IMR-90 (cell line): ENCODE data around the gene ZNF365. TPM values are rescaled to one million over a fixed set of nuclear protein-coding genes. Genes with fewer than 3 reads are reported as not detected.
A peak's percentile ranks its signal among the peaks of the same experiment; 100 is the strongest.

ENCODE experiments used
- ATAC-seq: fragments of 200-7000 bp; cut with Tn5 transposase; 2 replicates; pipeline ENCODE4 v1.9.1; 2020; ENCODE audit warnings: low read depth, mild to moderate bottlenecking, moderate library complexity
- BruUV-seq: library from RNA; stranded (reverse); fragments of 400-500 nt; replicated peaks from 2 replicates; lab custom pipeline; 2021; lab: Mats Ljungman, UMichigan
- CTCF ChIA-PET: fragments of 300-600 bp; formaldehyde crosslinking; extraction: SDS; loops from one replicate; lab custom pipeline; 2021; ENCODE audit warnings: antibody characterized with exemption; lab: Yijun Ruan, JAX
- POLR2A ChIA-PET: fragments of 300-600 bp; sonication (Branson Sonifier 250); formaldehyde crosslinking; loops from one replicate; lab custom pipeline; 2022; ENCODE audit warnings: antibody characterized with exemption; ENCODE audit not compliant: unreplicated experiment; lab: Charles Lee
- DNase-seq: peaks from one replicate; pipeline ENCODE4 v3.0.0; 2013
- H2AFZ ChIP-seq: replicated peaks from 2 replicates; pipeline ENCODE3; 2013; ENCODE audit warnings: low read length, mild to moderate bottlenecking; ENCODE audit not compliant: poor library complexity
- H2AK5ac ChIP-seq: 2 replicates; pipeline ENCODE4 v1.6.1; 2013; ENCODE audit warnings: low read depth, low read length, inconsistent platforms
- H2AK9ac ChIP-seq: replicated peaks from 2 replicates; pipeline ENCODE3; 2013; ENCODE audit warnings: mild to moderate bottlenecking, low read depth, low read length, moderate library complexity; ENCODE audit not compliant: poor library complexity
- H2BK120ac ChIP-seq: 2 replicates; pipeline ENCODE4 v1.6.1; 2013; ENCODE audit warnings: low read depth, low read length, inconsistent platforms
- H2BK15ac ChIP-seq: 3 replicates; pipeline ENCODE4 v1.6.1; 2013; ENCODE audit warnings: low read depth, low read length, inconsistent platforms
- H2BK20ac ChIP-seq: 2 replicates; pipeline ENCODE4 v1.6.1; 2013; ENCODE audit warnings: low read depth, mild to moderate bottlenecking, inconsistent platforms, low read length, moderate library complexity
- H2BK5ac ChIP-seq: 2 replicates; pipeline ENCODE4 v1.6.1; 2013; ENCODE audit warnings: mild to moderate bottlenecking, low read depth, low read length, inconsistent platforms; ENCODE audit not compliant: poor library complexity, severe bottlenecking
- H3K14ac ChIP-seq: replicated peaks from 2 replicates; pipeline ENCODE4 v1.6.1; 2013; ENCODE audit warnings: low read depth, low read length, inconsistent platforms
- H3K18ac ChIP-seq: 2 replicates; pipeline ENCODE4 v1.6.1; 2013; ENCODE audit warnings: low read depth, low read length, control low read depth
- H3K23ac ChIP-seq: 2 replicates; pipeline ENCODE4 v1.6.1; 2013; ENCODE audit warnings: low read depth, low read length, inconsistent platforms
- H3K27ac ChIP-seq: 2 replicates; pipeline ENCODE4 v1.5.1; 2013; ENCODE audit warnings: mild to moderate bottlenecking, control low read depth, low read length; ENCODE audit not compliant: insufficient read depth
- H3K27me3 ChIP-seq: 2 replicates; pipeline ENCODE4 v1.6.1; 2013; ENCODE audit warnings: low read length; ENCODE audit not compliant: control insufficient read depth, insufficient read depth
- H3K36me3 ChIP-seq: 2 replicates; pipeline ENCODE4 v1.6.1; 2013; ENCODE audit warnings: low read length, mixed read lengths; ENCODE audit not compliant: control insufficient read depth, insufficient read depth
- H3K4ac ChIP-seq: 2 replicates; pipeline ENCODE4 v1.6.1; 2013; ENCODE audit warnings: low read depth, low read length, inconsistent platforms
- H3K4me1 ChIP-seq: 2 replicates; pipeline ENCODE4 v1.6.1; 2013; ENCODE audit warnings: low read length, mixed read lengths; ENCODE audit not compliant: control insufficient read depth, insufficient read depth
- H3K4me2 ChIP-seq: 2 replicates; pipeline ENCODE4 v1.6.1; 2013; ENCODE audit warnings: low read depth, mild to moderate bottlenecking, control low read depth, low read length, moderate library complexity
- H3K4me3 ChIP-seq: 2 replicates; pipeline ENCODE4 v1.5.1; 2013; ENCODE audit warnings: low read depth, mild to moderate bottlenecking, control low read depth, low read length, moderate library complexity; ENCODE audit not compliant: insufficient read depth
- H3K56ac ChIP-seq: 2 replicates; pipeline ENCODE4 v1.6.1; 2013; ENCODE audit warnings: low read length, inconsistent platforms; ENCODE audit not compliant: insufficient read depth; ENCODE audit errors: extremely low read depth
- H3K79me1 ChIP-seq, 2 experiments: 2 replicates each; pipeline ENCODE4 v1.6.1; 2013; ENCODE audit warnings: low read length in 2 of 2, inconsistent platforms in 1 of 2, low read depth in 1 of 2
- H3K9ac ChIP-seq: 2 replicates; pipeline ENCODE4 v1.6.1; 2013; ENCODE audit warnings: low read depth, low read length, control low read depth
- H3K9me1 ChIP-seq: 2 replicates; pipeline ENCODE4 v1.6.1; 2013; ENCODE audit warnings: low read length, inconsistent platforms; ENCODE audit not compliant: insufficient read depth
- H3K9me3 ChIP-seq: 2 replicates; pipeline ENCODE4 v1.6.1; 2013; ENCODE audit warnings: low read length; ENCODE audit not compliant: control insufficient read depth, insufficient read depth
- H4K20me1 ChIP-seq: 2 replicates; pipeline ENCODE4 v1.6.1; 2013; ENCODE audit warnings: low read length, inconsistent platforms; ENCODE audit not compliant: insufficient read depth
- H4K5ac ChIP-seq: 2 replicates; pipeline ENCODE4 v1.6.1; 2013; ENCODE audit warnings: mild to moderate bottlenecking, low read depth, low read length, control low read depth
- H4K8ac ChIP-seq, 2 experiments: 2 replicates each; pipeline ENCODE4 v1.6.1; 2013; ENCODE audit warnings: low read depth in 2 of 2, low read length in 2 of 2, control low read depth in 1 of 2, inconsistent platforms in 1 of 2
- H4K91ac ChIP-seq: 2 replicates; pipeline ENCODE4 v1.6.1; 2013; ENCODE audit warnings: low read depth, low read length, inconsistent platforms; ENCODE audit not compliant: insufficient read depth
- BHLHE40 ChIP-seq: fragments of 150-350 bp; IDR thresholded peaks from 2 replicates; pipeline ENCODE4 v1.6.1; 2016; ENCODE audit warnings: mild to moderate bottlenecking, low read depth, low read length
- CEBPB ChIP-seq: IDR thresholded peaks from 2 replicates; pipeline ENCODE4 v1.6.1; 2012; ENCODE audit warnings: low read depth, low read length, improper control_type of control experiment
- CHD1 ChIP-seq: IDR thresholded peaks from 2 replicates; pipeline ENCODE4 v1.6.1; 2012; ENCODE audit warnings: low read depth, low read length, improper control_type of control experiment
- CTCF ChIP-seq: conservative IDR thresholded peaks from 2 replicates; pipeline ENCODE4 v1.5.1; 2012; ENCODE audit warnings: mild to moderate bottlenecking, low read depth, low read length, improper control_type of control experiment
- ELK1 ChIP-seq: fragments of 150-350 bp; IDR thresholded peaks from 2 replicates; pipeline ENCODE4 v1.6.1; 2016; ENCODE audit warnings: low read depth, mild to moderate bottlenecking, low read length, moderate library complexity, borderline replicate concordance
- FOS ChIP-seq: fragments of 150-350 bp; IDR thresholded peaks from 2 replicates; pipeline ENCODE4 v1.6.1; 2016; ENCODE audit warnings: low read depth, low read length
- MAFK ChIP-seq: IDR thresholded peaks from 2 replicates; pipeline ENCODE4 v1.6.1; 2012; ENCODE audit warnings: low read depth, low read length, improper control_type of control experiment
- MAZ ChIP-seq: IDR thresholded peaks from 2 replicates; pipeline ENCODE4 v1.6.1; 2012; ENCODE audit warnings: low read depth, mild to moderate bottlenecking, low read length, improper control_type of control experiment, moderate library complexity, borderline replicate concordance
- MXI1 ChIP-seq: IDR thresholded peaks from 2 replicates; pipeline ENCODE4 v1.6.1; 2012; ENCODE audit warnings: low read depth, mild to moderate bottlenecking, low read length, moderate library complexity, borderline replicate concordance
- NFE2L2 ChIP-seq: fragments of 150-350 bp; IDR thresholded peaks from 2 replicates; pipeline ENCODE4 v1.6.1; 2016; ENCODE audit warnings: low read depth, mild to moderate bottlenecking, low read length
- POLR2A ChIP-seq: IDR thresholded peaks from 2 replicates; pipeline ENCODE4 v1.6.1; 2012; ENCODE audit warnings: mild to moderate bottlenecking, low read depth, low read length
- RAD21 ChIP-seq: IDR thresholded peaks from 2 replicates; pipeline ENCODE4 v1.6.1; 2012; ENCODE audit warnings: low read length, improper control_type of control experiment
- RCOR1 ChIP-seq: IDR thresholded peaks from 2 replicates; pipeline ENCODE4 v1.6.1; 2012; ENCODE audit warnings: mild to moderate bottlenecking, low read length, improper control_type of control experiment; ENCODE audit not compliant: insufficient replicate concordance
- RFX5 ChIP-seq: IDR thresholded peaks from 2 replicates; pipeline ENCODE4 v1.8.0; 2012; ENCODE audit warnings: low read depth, mild to moderate bottlenecking, low read length, moderate library complexity
- SMC3 ChIP-seq: fragments of 150-350 bp; IDR thresholded peaks from 2 replicates; pipeline ENCODE4 v1.6.1; 2016; ENCODE audit warnings: low read depth, mild to moderate bottlenecking, antibody characterized with exemption, low read length, moderate library complexity
- USF2 ChIP-seq: fragments of 150-350 bp; IDR thresholded peaks from 2 replicates; pipeline ENCODE4 v1.6.1; 2017; ENCODE audit warnings: mild to moderate bottlenecking, antibody characterized with exemption, low read length, low read depth
- WGBS, 2 experiments: methylation state at CpG; one replicate each; pipeline versions ENCODE4 v1.1.5 to v1.1.7; 2013; ENCODE audit warnings: missing lambda C conversion rate in 2 of 2; ENCODE audit not compliant: insufficient read length in 1 of 2; ENCODE audit errors: extremely low coverage in 2 of 2; 5-methylcytosine and 5-hydroxymethylcytosine counted together
- dilution Hi-C: fragments of 300-500 bp; cut with HindIII; formaldehyde crosslinking; loops from one replicate; pipeline ENCODE4 v1.14.3; 2018; ENCODE audit warnings: low sequenced_read_pairs; ENCODE audit not compliant: unreplicated experiment
- in situ Hi-C: fragments of 300-500 bp; cut with MboI; formaldehyde crosslinking; loops from 3 replicates; pipeline ENCODE4 v1.14.3; 2019; ENCODE audit warnings: low sequenced_read_pairs, inconsistent platforms, mixed read lengths
- intact Hi-C: fragments of 100-400 bp; cut with micrococcal nuclease; formaldehyde crosslinking; loops from 2 replicates; pipeline ENCODE4 v1.10.0; 2022
- polyA plus RNA-seq, 3 experiments: library from polyadenylated mRNA; depleted of rRNA; stranded (reverse); fragments of >200 nt; gene quantifications; 2 replicates each; pipeline ENCODE4 v1.2.3, GENCODE V29; 2012; ENCODE audit warnings: low replicate concordance in 1 of 3
- total RNA-seq: library from RNA; depleted of rRNA; stranded (reverse); fragments of >200 nt; gene quantifications from 2 replicates; pipeline ENCODE4 v1.2.3, GENCODE V29; 2012

Gene ZNF365
- total and polyA plus RNA-seq, 2 of the 4 experiments (the other 2 are of a cell fraction), result 1.2 to 3.2 TPM

- H3K4me3 ChIP-seq, result no peak overlapping the region
- POLR2A ChIA-PET, result no interaction called here
- H3K79me1 ChIP-seq, result no peaks in the 10 kb centered on the region
- no peaks in the 10 kb centered on the region for H4K20me1 ChIP-seq
- DNase-seq (peak; percentile 90), ATAC-seq (peak; percentile 88)
- CTCF ChIA-PET, result interaction anchor here (1.0 to 1.1 kb wide), 2 partner anchors 15 to 53 kb away, joined by 3 read pairs; no protein-coding TSS in a partner anchor
- H3K23ac ChIP-seq, result no peak overlapping the region
- H3K36me3 ChIP-seq, result no peaks in the 10 kb centered on the region
- H2AK5ac ChIP-seq, result no peak overlapping the region
- H2AFZ ChIP-seq, result no peak overlapping the region
- dilution Hi-C loops (no loop called here), in situ Hi-C loops (no loop called here), intact Hi-C loops (no loop called here)
- H2BK5ac ChIP-seq, result peak overlapping the region; percentile 12
- no CpG with 5 or more reads among the region's 1 CpG for WGBS, 2 experiments
- no peak overlapping the region for H2BK120ac ChIP-seq
- H3K27me3 ChIP-seq, result no peaks in the 10 kb centered on the region; the same call in 1 of the 2 replicates
- H2AK9ac ChIP-seq, result no peak overlapping the region
- no peak overlapping the region for H3K27ac ChIP-seq
- no peak overlapping the region for H3K9ac ChIP-seq
- no peak for TF ChIP-seq BHLHE40
- TF ChIP-seq MAZ, result no peak
- TF ChIP-seq POLR2A, result no peak
- peak; percentile 57 for TF ChIP-seq FOS
- TF ChIP-seq RAD21, result no peak
- TF ChIP-seq CTCF, result peak; percentile 20; the same call in 1 of the 2 replicates
- no peak for TF ChIP-seq NFE2L2
- TF ChIP-seq CEBPB, result no peak
- 0 out of 2 replicates have a peak, but pooled peaks have one; percentile 0 for TF ChIP-seq MAFK
- TF ChIP-seq RFX5, result no peak
- TF ChIP-seq ELK1, result no peak
- TF ChIP-seq SMC3, result no peak
- no peak for TF ChIP-seq CHD1
- no peak for TF ChIP-seq RCOR1
- no peak for TF ChIP-seq MXI1
- no peak for TF ChIP-seq USF2
- no peak overlapping the region for H4K8ac ChIP-seq
- H3K9me1 ChIP-seq, result no peaks in the 10 kb centered on the region
- H3K4ac ChIP-seq, result no peak overlapping the region
- H4K5ac ChIP-seq, result no peak overlapping the region
- H3K9me3 ChIP-seq, result no peaks in the 10 kb centered on the region
- no peak overlapping the region for H3K56ac ChIP-seq
- H3K14ac ChIP-seq, result no peak overlapping the region
- no TSS peak for BruUV-seq
- H3K4me2 ChIP-seq, result no peak overlapping the region
- 0 out of 3 replicates have a peak overlapping the region, but pooled peaks have one; percentile 28 for H2BK15ac ChIP-seq
- no peaks in the 10 kb centered on the region for H3K4me1 ChIP-seq
- no peak overlapping the region for H4K91ac ChIP-seq
- H2BK20ac ChIP-seq, result 0 out of 2 replicates have a peak overlapping the region, but pooled peaks have one; percentile 38
- H3K18ac ChIP-seq, result no peak overlapping the region; the same call in 1 of the 2 replicates
Observed at GRCh38 chr10:62422068-62422590, 48.0 kb downstream of the ZNF365 start.
